HepG2 (cell line): ENCODE results near the gene SMPX. TPM values are rescaled to one million over a fixed set of nuclear protein-coding genes. Genes with fewer than 3 reads are reported as not detected.

Experiments
- EED ChIP-seq: sonication (generic); formaldehyde crosslinking; IDR thresholded peaks from 2 replicates; pipeline ENCODE4 v1.5.0; 2020; ENCODE audit warnings: mild to moderate bottlenecking, missing genetic modification reagents
- ELF3 ChIP-seq: IDR thresholded peaks from 2 replicates; pipeline ENCODE4 v1.6.1; 2016; ENCODE audit warnings: missing genetic modification reagents, missing compliant biosample characterization
- EP300 ChIP-seq, 3 experiments: sonication (generic) in 1 of 3; formaldehyde crosslinking in 1 of 3; IDR thresholded peaks; 2 replicates each; pipeline versions ENCODE4 v1.5.1 to v1.6.1; 2011 to 2020; ENCODE audit warnings: low read depth in 2 of 3, low read length in 2 of 3, borderline replicate concordance in 1 of 3, improper control_type of control experiment in 1 of 3, mild to moderate bottlenecking in 1 of 3, missing genetic modification reagents in 1 of 3, moderate library complexity in 1 of 3
- HMGA1 ChIP-seq: sonication (generic); formaldehyde crosslinking; conservative IDR thresholded peaks from 2 replicates; pipeline ENCODE4 v1.4.0; 2020; ENCODE audit warnings: missing genetic modification reagents
- KLF13 ChIP-seq: sonication (generic); formaldehyde crosslinking; IDR thresholded peaks from 2 replicates; pipeline ENCODE4 v1.4.0; 2020; ENCODE audit warnings: mild to moderate bottlenecking, missing genetic modification reagents
- MIER2 ChIP-seq: IDR thresholded peaks from 2 replicates; pipeline ENCODE4 v1.6.1; 2016; ENCODE audit warnings: missing biosample characterization, missing genetic modification reagents
- MLLT10 ChIP-seq: sonication (generic); formaldehyde crosslinking; IDR thresholded peaks from 2 replicates; pipeline ENCODE4 v1.4.0; 2020; ENCODE audit warnings: missing genetic modification reagents
- NFE2 ChIP-seq: sonication (generic); formaldehyde crosslinking; IDR thresholded peaks from 2 replicates; pipeline ENCODE4 v1.4.0; 2020; ENCODE audit warnings: missing genetic modification reagents
- PHF8 ChIP-seq: sonication (generic); formaldehyde crosslinking; IDR thresholded peaks from 2 replicates; pipeline ENCODE4 v1.5.0; 2020; ENCODE audit warnings: missing genetic modification reagents
- POGZ ChIP-seq: sonication (generic); formaldehyde crosslinking; IDR thresholded peaks from 2 replicates; pipeline ENCODE4 v1.4.0; 2020; ENCODE audit warnings: mild to moderate bottlenecking, missing genetic modification reagents
- POLR2G ChIP-seq: fragments of 200-400 bp; formaldehyde crosslinking; IDR thresholded peaks from 2 replicates; pipeline ENCODE4 v1.6.1; 2018; ENCODE audit warnings: mild to moderate bottlenecking, low read depth, low read length, moderate library complexity
- SAFB2 ChIP-seq: sonication (generic); formaldehyde crosslinking; IDR thresholded peaks from 2 replicates; pipeline ENCODE4 v1.5.1; 2020; ENCODE audit warnings: missing genetic modification reagents, low read depth, mild to moderate bottlenecking, borderline replicate concordance
- TARDBP ChIP-seq: sonication (generic); formaldehyde crosslinking; IDR thresholded peaks from 2 replicates; pipeline ENCODE4 v1.8.0; 2022; ENCODE audit warnings: mild to moderate bottlenecking, missing genetic modification reagents
- TFE3 ChIP-seq: IDR thresholded peaks from 2 replicates; pipeline ENCODE4 v1.6.1; 2016
- THAP7 ChIP-seq: sonication (generic); formaldehyde crosslinking; IDR thresholded peaks from 2 replicates; pipeline ENCODE4 v1.8.1; 2023; ENCODE audit warnings: mild to moderate bottlenecking, missing genetic modification reagents
- YEATS2 ChIP-seq: sonication (generic); formaldehyde crosslinking; IDR thresholded peaks from 2 replicates; pipeline ENCODE4 v1.4.0; 2020; ENCODE audit warnings: missing genetic modification reagents, borderline replicate concordance
- ZNF230 ChIP-seq: sonication (generic); formaldehyde crosslinking; IDR thresholded peaks from 2 replicates; pipeline ENCODE4 v1.4.0; 2020; ENCODE audit warnings: mild to moderate bottlenecking, missing genetic modification reagents
- ZNF687 ChIP-seq: sonication (generic); formaldehyde crosslinking; IDR thresholded peaks from 2 replicates; pipeline ENCODE4 v1.5.1; 2020; ENCODE audit warnings: mild to moderate bottlenecking, missing genetic modification reagents, moderate library complexity
- polyA plus RNA-seq, 8 experiments: library from polyadenylated mRNA; depleted of rRNA in 3 of 8; stranded (reverse) in 7 of 8; unstranded in 1 of 8; fragments of >200 nt; fragmentation: Illumina TruSeq in 4 of 8; extraction: Trizol in 4 of 8; gene quantifications; 2 replicates each; pipeline versions ENCODE4 v1.2.1 to v1.2.3, GENCODE V29; 2011 to 2016; ENCODE audit warnings: low read depth in 4 of 8, missing spikeins in 1 of 8, mixed read lengths in 1 of 8; ENCODE audit not compliant: insufficient read depth in 1 of 8
- total RNA-seq, 5 experiments: library from RNA; depleted of rRNA; stranded (reverse); fragments of >200 nt; fragmentation: Illumina TruSeq; extraction: Trizol; gene quantifications; 2 replicates each; pipeline ENCODE4 v1.2.3, GENCODE V29; 2016; ENCODE audit warnings: low read depth in 1 of 5
- TF ChIP-seq, protein P1 (sequence below): sonication (generic); formaldehyde crosslinking; IDR thresholded peaks from 2 replicates; pipeline ENCODE4 v1.8.1; 2022; ENCODE audit warnings: mild to moderate bottlenecking, missing genetic modification reagents
- TF ChIP-seq, protein P2 (sequence below): sonication (generic); formaldehyde crosslinking; conservative IDR thresholded peaks from 2 replicates; pipeline ENCODE4 v1.4.0; 2020; ENCODE audit warnings: missing genetic modification reagents

Gene SMPX
- total and polyA plus RNA-seq, 2 of the 13 experiments (the other 11 are each of a cell fraction or from before 2014, with no cell fraction given) = 0.95 to 1.8 TPM

GRCh38 chrX:21770631-21771321, 12.9 kb upstream of the SMPX start (continued):
- 0 out of 2 replicates have a peak, but pooled peaks have one; percentile 21 for TF ChIP-seq TARDBP (CRISPR knock-in tag)
- peak; percentile 17; the same call in 1 of the 2 replicates for TF ChIP-seq PHF8 (CRISPR knock-in tag)
- TF ChIP-seq NFE2 (CRISPR knock-in tag) = no peak; the same call in 1 of the 2 replicates
- TF ChIP-seq MIER2 (CRISPR knock-in tag) = no peak
- TF ChIP-seq YEATS2 (CRISPR knock-in tag) = no peak
- peak; percentile 75 for TF ChIP-seq POLR2G
- TF ChIP-seq, protein P1, sequence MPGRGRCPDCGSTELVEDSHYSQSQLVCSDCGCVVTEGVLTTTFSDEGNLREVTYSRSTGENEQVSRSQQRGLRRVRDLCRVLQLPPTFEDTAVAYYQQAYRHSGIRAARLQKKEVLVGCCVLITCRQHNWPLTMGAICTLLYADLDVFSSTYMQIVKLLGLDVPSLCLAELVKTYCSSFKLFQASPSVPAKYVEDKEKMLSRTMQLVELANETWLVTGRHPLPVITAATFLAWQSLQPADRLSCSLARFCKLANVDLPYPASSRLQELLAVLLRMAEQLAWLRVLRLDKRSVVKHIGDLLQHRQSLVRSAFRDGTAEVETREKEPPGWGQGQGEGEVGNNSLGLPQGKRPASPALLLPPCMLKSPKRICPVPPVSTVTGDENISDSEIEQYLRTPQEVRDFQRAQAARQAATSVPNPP (CRISPR knock-in tag) = no peak
- TF ChIP-seq KLF13 (CRISPR knock-in tag) = no peak
- peak; percentile 78 for TF ChIP-seq POGZ (CRISPR knock-in tag)
- TF ChIP-seq MLLT10 (CRISPR knock-in tag) = no peak
- TF ChIP-seq HMGA1 (CRISPR knock-in tag) = no peak
- TF ChIP-seq ELF3 (CRISPR knock-in tag) = 0 out of 2 replicates have a peak, but pooled peaks have one; percentile 24
- no peak for TF ChIP-seq EED
- no peak for TF ChIP-seq TFE3
- no peak for TF ChIP-seq ZNF230 (CRISPR knock-in tag)
- TF ChIP-seq, protein P2, sequence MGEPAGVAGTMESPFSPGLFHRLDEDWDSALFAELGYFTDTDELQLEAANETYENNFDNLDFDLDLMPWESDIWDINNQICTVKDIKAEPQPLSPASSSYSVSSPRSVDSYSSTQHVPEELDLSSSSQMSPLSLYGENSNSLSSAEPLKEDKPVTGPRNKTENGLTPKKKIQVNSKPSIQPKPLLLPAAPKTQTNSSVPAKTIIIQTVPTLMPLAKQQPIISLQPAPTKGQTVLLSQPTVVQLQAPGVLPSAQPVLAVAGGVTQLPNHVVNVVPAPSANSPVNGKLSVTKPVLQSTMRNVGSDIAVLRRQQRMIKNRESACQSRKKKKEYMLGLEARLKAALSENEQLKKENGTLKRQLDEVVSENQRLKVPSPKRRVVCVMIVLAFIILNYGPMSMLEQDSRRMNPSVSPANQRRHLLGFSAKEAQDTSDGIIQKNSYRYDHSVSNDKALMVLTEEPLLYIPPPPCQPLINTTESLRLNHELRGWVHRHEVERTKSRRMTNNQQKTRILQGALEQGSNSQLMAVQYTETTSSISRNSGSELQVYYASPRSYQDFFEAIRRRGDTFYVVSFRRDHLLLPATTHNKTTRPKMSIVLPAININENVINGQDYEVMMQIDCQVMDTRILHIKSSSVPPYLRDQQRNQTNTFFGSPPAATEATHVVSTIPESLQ (CRISPR knock-in tag) = no peak
- no peak for TF ChIP-seq THAP7 (CRISPR knock-in tag)
- TF ChIP-seq SAFB2 = no peak
- no peak for TF ChIP-seq EP300 (IDR thresholded peaks at IDR 0.05; ENCODE audit: low read depth in 2 of 2, low read length in 2 of 2)
- TF ChIP-seq EP300 (CRISPR knock-in tag; IDR thresholded peaks at IDR 0.05; ENCODE audit: borderline replicate concordance) = no peak
- peak; percentile 42 for TF ChIP-seq ZNF687 (CRISPR knock-in tag)
